Measurements from ENCODE around the gene KCNK1. TPM values are rescaled to one million over a fixed set of nuclear protein-coding genes. Genes with fewer than 3 reads are reported as not detected.

The KCNK1 gene
- 16.3 TPM for polyA plus RNA-seq (2012; ENCODE audit: insufficient read depth, insufficient read length)

- H3K4me3 ChIP-seq (ENCODE audit: low read length) = peak within 1 kb of the TSS; percentile 89
- DNase-seq (ENCODE audit: low read depth, low spot score) = no peak
These were observed at the start of gene KCNK1 for GRCh38 chr1:233613252-233614172. Gene KCNK1, plus strand, starts transcription at chr1:233614106. Its CDS starts 66 bp downstream, at chr1:233614172.

- no peak overlapping the region for H3K4me3 ChIP-seq (ENCODE audit: low read length)
- no peak for DNase-seq (ENCODE audit: low read depth, low spot score)
These were observed 48.6 kb upstream of the KCNK1 start for GRCh38 chr1:233565313-233565712.

GRCh38 chr1:233566886-233567285, 47.0 kb upstream of the KCNK1 start:
- DNase-seq (ENCODE audit: low read depth, low spot score) = no peak
- H3K4me3 ChIP-seq (ENCODE audit: low read length) = no peak overlapping the region

- H3K4me3 ChIP-seq (ENCODE audit: low read length) = no peak overlapping the region
- DNase-seq (ENCODE audit: low read depth, low spot score) = no peak
These were observed 44.3 kb upstream of the KCNK1 start for GRCh38 chr1:233569636-233570035.

GRCh38 chr1:233570216-233570615, 43.7 kb upstream of the KCNK1 start:
- H3K4me3 ChIP-seq (ENCODE audit: low read length) = no peak overlapping the region
- no peak for DNase-seq (ENCODE audit: low read depth, low spot score)

- DNase-seq (ENCODE audit: low read depth, low spot score) = no peak
- H3K4me3 ChIP-seq (ENCODE audit: low read length) = no peak overlapping the region
These were observed 43.2 kb upstream of the KCNK1 start for GRCh38 chr1:233570706-233571105.

- no peak overlapping the region for H3K4me3 ChIP-seq (ENCODE audit: low read length)
- DNase-seq (ENCODE audit: low read depth, low spot score) = no peak
These were observed 41.0 kb upstream of the KCNK1 start for GRCh38 chr1:233572896-233573295.

- DNase-seq (ENCODE audit: low read depth, low spot score) = no peak
These were observed 38.5 kb upstream of the KCNK1 start for GRCh38 chr1:233575450-233575849.

GRCh38 chr1:233582439-233582838, 31.5 kb upstream of the KCNK1 start:
- DNase-seq (ENCODE audit: low read depth, low spot score) = no peak
- H3K4me3 ChIP-seq (ENCODE audit: low read length) = no peak overlapping the region

More at GRCh38 chr1:233575450-233575849, 38.5 kb upstream of the KCNK1 start:
- H3K4me3 ChIP-seq (ENCODE audit: low read length) = no peak overlapping the region

- DNase-seq (ENCODE audit: low read depth, low spot score) = no peak
- no peak overlapping the region for H3K4me3 ChIP-seq (ENCODE audit: low read length)
These were observed 29.5 kb upstream of the KCNK1 start for GRCh38 chr1:233584376-233584775.

GRCh38 chr1:233584931-233585330, 29.0 kb upstream of the KCNK1 start:
- H3K4me3 ChIP-seq (ENCODE audit: low read length) = no peak overlapping the region
- peak; percentile 47 for DNase-seq (ENCODE audit: low read depth, low spot score)

GRCh38 chr1:233586301-233586700, 27.6 kb upstream of the KCNK1 start:
- no peak for DNase-seq (ENCODE audit: low read depth, low spot score)
- no peak overlapping the region for H3K4me3 ChIP-seq (ENCODE audit: low read length)

GRCh38 chr1:233587196-233587595, 26.7 kb upstream of the KCNK1 start:
- no peak overlapping the region for H3K4me3 ChIP-seq (ENCODE audit: low read length)
- no peak for DNase-seq (ENCODE audit: low read depth, low spot score)

- no peak overlapping the region for H3K4me3 ChIP-seq (ENCODE audit: low read length)
These were observed 25.7 kb upstream of the KCNK1 start for GRCh38 chr1:233587958-233588799.

GRCh38 chr1:233597489-233597901, 16.4 kb upstream of the KCNK1 start:
- no peak overlapping the region for H3K4me3 ChIP-seq (ENCODE audit: low read length)
- no peak for DNase-seq (ENCODE audit: low read depth, low spot score)

More at GRCh38 chr1:233587958-233588799, 25.7 kb upstream of the KCNK1 start:
- no peak for DNase-seq (ENCODE audit: low read depth, low spot score)

GRCh38 chr1:233598891-233599541, 14.9 kb upstream of the KCNK1 start:
- DNase-seq (ENCODE audit: low read depth, low spot score) = peak; percentile 84
- H3K4me3 ChIP-seq (ENCODE audit: low read length) = peak overlapping the region; percentile 21

GRCh38 chr1:233599542-233600073, 14.3 kb upstream of the KCNK1 start:
- DNase-seq (ENCODE audit: low read depth, low spot score) = no peak

GRCh38 chr1:233600488-233600887, 13.4 kb upstream of the KCNK1 start:
- no peak overlapping the region for H3K4me3 ChIP-seq (ENCODE audit: low read length)
- DNase-seq (ENCODE audit: low read depth, low spot score) = no peak

More at GRCh38 chr1:233599542-233600073, 14.3 kb upstream of the KCNK1 start:
- H3K4me3 ChIP-seq (ENCODE audit: low read length) = peak overlapping the region; percentile 21; the same call in 1 of the 2 replicates

GRCh38 chr1:233603478-233603877, 10.4 kb upstream of the KCNK1 start:
- no peak overlapping the region for H3K4me3 ChIP-seq (ENCODE audit: low read length)
- no peak for DNase-seq (ENCODE audit: low read depth, low spot score)

All from Jurkat, Clone E6-1 (cell line).